Bronchial epithelial cell (primary cell): ENCODE data around the gene FHIT. TPM values are rescaled to one million over a fixed set of nuclear protein-coding genes. Genes with fewer than 3 reads are reported as not detected.

Experiments
- DNase-seq: peaks from one replicate; pipeline ENCODE4 v3.0.0-alpha.2; 2010; ENCODE audit warnings: low read depth
- FAIRE-seq: peaks from 2 replicates; lab custom pipeline; 2011; peaks lifted over from hg19 to GRCh38; lab: Jason Lieb, UNC
- H3K27me3 ChIP-seq: 2 replicates; pipeline ENCODE4 v1.5.1; 2011; ENCODE audit warnings: low read length; ENCODE audit not compliant: control insufficient read depth, insufficient read depth
- H3K36me3 ChIP-seq: 2 replicates; pipeline ENCODE4 v1.5.1; 2011; ENCODE audit warnings: low read length; ENCODE audit not compliant: control insufficient read depth, insufficient read depth
- H3K4me3 ChIP-seq: 2 replicates; pipeline ENCODE4 v1.5.1; 2011; ENCODE audit warnings: mild to moderate bottlenecking, low read depth, low read length, control low read depth
- total RNA-seq: library from RNA; depleted of rRNA; stranded (reverse); fragments of >200 nt; gene quantifications from 2 replicates; pipeline ENCODE4 v1.2.1, GENCODE V29; 2014
- TF ChIP-seq, protein P1 (sequence below): IDR thresholded peaks from 2 replicates; pipeline ENCODE4 v1.5.1; 2011; ENCODE audit warnings: mild to moderate bottlenecking, moderate library complexity, low read length, control low read depth, inconsistent platforms; ENCODE audit not compliant: insufficient read depth, severe bottlenecking

The FHIT gene
- total RNA-seq, 1 donor from 2014 or later, result 1.6 TPM

- FAIRE-seq (peak; percentile 72), DNase-seq (no peak)
- H3K27me3 ChIP-seq, result no peaks in the 10 kb centered on the region
- no peaks in the 10 kb centered on the region for H3K36me3 ChIP-seq
- TF ChIP-seq, protein P1, sequence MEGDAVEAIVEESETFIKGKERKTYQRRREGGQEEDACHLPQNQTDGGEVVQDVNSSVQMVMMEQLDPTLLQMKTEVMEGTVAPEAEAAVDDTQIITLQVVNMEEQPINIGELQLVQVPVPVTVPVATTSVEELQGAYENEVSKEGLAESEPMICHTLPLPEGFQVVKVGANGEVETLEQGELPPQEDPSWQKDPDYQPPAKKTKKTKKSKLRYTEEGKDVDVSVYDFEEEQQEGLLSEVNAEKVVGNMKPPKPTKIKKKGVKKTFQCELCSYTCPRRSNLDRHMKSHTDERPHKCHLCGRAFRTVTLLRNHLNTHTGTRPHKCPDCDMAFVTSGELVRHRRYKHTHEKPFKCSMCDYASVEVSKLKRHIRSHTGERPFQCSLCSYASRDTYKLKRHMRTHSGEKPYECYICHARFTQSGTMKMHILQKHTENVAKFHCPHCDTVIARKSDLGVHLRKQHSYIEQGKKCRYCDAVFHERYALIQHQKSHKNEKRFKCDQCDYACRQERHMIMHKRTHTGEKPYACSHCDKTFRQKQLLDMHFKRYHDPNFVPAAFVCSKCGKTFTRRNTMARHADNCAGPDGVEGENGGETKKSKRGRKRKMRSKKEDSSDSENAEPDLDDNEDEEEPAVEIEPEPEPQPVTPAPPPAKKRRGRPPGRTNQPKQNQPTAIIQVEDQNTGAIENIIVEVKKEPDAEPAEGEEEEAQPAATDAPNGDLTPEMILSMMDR, result no peak
- no peak overlapping the region for H3K4me3 ChIP-seq
These were observed 394.8 kb downstream of the FHIT start for GRCh38 chr3:60856257-60857046.

GRCh38 chr3:60855250-60855649, 396.0 kb downstream of the FHIT start:
- Histone ChIP-seq H3K27me3 (no peaks in the 10 kb centered on the region), H3K36me3 (no peaks in the 10 kb centered on the region), H3K4me3 (no peak overlapping the region)
- FAIRE-seq (no peak), DNase-seq (no peak)
- TF ChIP-seq, protein P1, result no peak

DNA sequence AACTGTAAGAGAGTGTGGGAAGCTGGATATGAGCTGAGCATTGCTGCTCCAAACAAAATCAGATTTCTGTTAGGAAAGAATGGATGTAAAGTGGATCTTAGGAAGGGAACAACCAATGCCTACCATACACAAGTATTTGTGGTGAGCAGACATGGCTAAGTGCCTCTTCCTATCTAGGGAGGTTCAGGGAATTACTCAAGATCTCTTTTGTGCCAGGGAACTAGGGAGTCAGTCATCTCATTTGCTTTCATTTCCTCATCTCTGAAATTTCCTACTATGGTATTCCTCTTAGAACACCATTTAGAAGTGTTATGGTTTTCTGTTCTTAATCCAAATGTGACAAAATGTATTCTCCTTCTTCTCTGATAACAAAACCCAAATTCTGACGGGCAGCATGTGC, 396.5 kb downstream of the FHIT start:
- Histone ChIP-seq H3K36me3 (no peaks in the 10 kb centered on the region), H3K4me3 (no peak overlapping the region), H3K27me3 (no peaks in the 10 kb centered on the region)
- no peak for FAIRE-seq
- TF ChIP-seq, protein P1, result no peak
- no peak for DNase-seq

DNA sequence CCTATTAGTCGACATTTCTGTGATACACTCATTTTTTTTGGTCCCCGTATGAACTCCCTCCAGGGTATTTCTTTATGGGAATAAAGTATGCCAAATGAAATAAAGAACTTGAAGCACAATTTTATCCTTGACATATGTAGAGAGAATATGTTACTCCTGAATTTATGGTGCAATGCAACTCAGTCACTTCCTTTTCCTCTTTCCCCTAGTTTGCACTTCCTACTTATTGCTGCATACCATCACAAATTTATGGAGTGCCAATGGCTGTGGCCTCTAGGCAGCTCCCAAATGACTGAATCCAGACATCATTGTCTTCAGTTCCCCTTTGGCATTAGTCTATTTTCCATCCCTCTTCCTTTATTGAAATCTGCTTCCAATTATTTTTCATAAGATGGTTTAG, 403.5 kb downstream of the FHIT start:
- TF ChIP-seq, protein P1, result no peak
- DNase-seq (no peak), FAIRE-seq (no peak)
- Histone ChIP-seq H3K27me3 (no peaks in the 10 kb centered on the region), H3K4me3 (no peak overlapping the region), H3K36me3 (no peaks in the 10 kb centered on the region)

DNA sequence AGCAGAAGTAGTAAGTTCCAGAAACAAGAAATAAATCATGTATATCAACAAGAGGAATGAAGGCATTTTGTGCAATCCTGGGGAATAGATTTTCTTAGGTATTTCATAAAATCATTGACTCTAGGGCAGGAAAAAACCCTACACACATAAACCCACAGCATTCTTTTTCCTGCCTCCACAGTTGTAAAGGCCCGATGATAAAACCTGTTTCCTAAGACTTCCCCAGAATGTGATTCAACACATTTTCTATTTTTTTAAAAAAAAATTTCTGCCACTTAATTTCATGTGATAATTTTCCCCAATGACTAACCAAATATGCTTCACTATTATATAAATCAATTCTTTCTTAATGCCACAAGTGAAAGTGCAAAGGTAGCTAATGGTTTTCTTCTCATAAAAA, 407.0 kb downstream of the FHIT start:
- TF ChIP-seq, protein P1, result no peak
- FAIRE-seq (no peak), DNase-seq (no peak)
- Histone ChIP-seq H3K4me3 (no peak overlapping the region), H3K27me3 (no peaks in the 10 kb centered on the region), H3K36me3 (no peaks in the 10 kb centered on the region)
